Measurements from ENCODE around the gene PSMG4. TPM values are rescaled to one million over a fixed set of nuclear protein-coding genes. Genes with fewer than 3 reads are reported as not detected.

Gene PSMG4
- total RNA-seq, 1 experiment from 2014 or later = 27.0 TPM

- H3K9me3 ChIP-seq (ENCODE audit: control insufficient read depth, insufficient read depth, low read depth, low read length) = no peaks in the 10 kb centered on the region
- ChIA-PET POLR2A (no interaction called here), CTCF (interaction anchor here (0.6 kb wide), 1 partner anchor 223 kb away, joined by 9 read pairs; no protein-coding TSS in a partner anchor)
- no peak overlapping the region for H3K4me3 ChIP-seq (ENCODE audit: low read depth in 2 of 2, low read length in 2 of 2)
- H3K4me1 ChIP-seq (ENCODE audit: control insufficient read depth, insufficient read depth, low read length) = no peaks in the 10 kb centered on the region
- DNase-seq (ENCODE audit: low read depth, low spot score) (no peak), ATAC-seq (no peak)
- in situ Hi-C loops (cut with HindIII; ENCODE audit: low pct_unique_long_range_greater_than_20kb, low sequenced_read_pairs) (no loop called here), intact Hi-C loops (cut with micrococcal nuclease; ENCODE audit: unreplicated experiment) (no loop called here)
- BruUV-seq (replicated peaks) = no TSS peak
- H3K36me3 ChIP-seq (ENCODE audit: control insufficient read depth, insufficient read depth, low read length) = no peaks in the 10 kb centered on the region
- TF ChIP-seq TCF7L2 (IDR thresholded peaks at IDR 0.05; ENCODE audit: low read depth, low read length) = no peak
- no peak for TF ChIP-seq CTCF (IDR thresholded peaks at IDR 0.05)
- TF ChIP-seq SIN3A (IDR thresholded peaks at IDR 0.05; ENCODE audit: borderline replicate concordance, insufficient read depth, low read depth, low read length) = no peak
- TF ChIP-seq REST (IDR thresholded peaks at IDR 0.05; ENCODE audit: insufficient read depth in 1 of 2, low read depth in 2 of 2, low read length in 1 of 2) = no peak
- no peak for TF ChIP-seq POLR2AphosphoS5 (IDR thresholded peaks at IDR 0.05; ENCODE audit: low read depth, low read length)
- no peaks in the 10 kb centered on the region for H3K27me3 ChIP-seq (ENCODE audit: control insufficient read depth, insufficient read depth, low read length)
- H3K27ac ChIP-seq (ENCODE audit: low read length) = no peak overlapping the region
Measured at GRCh38 chr6:3281631-3282475, 23.1 kb downstream of the PSMG4 start.

- H3K4me3 ChIP-seq (ENCODE audit: low read depth in 2 of 2, low read length in 2 of 2) = no peak overlapping the region
Measured at GRCh38 chr6:3282476-3283236, 23.9 kb downstream of the PSMG4 start.

More at GRCh38 chr6:3282476-3283236, 23.9 kb downstream of the PSMG4 start:
- BruUV-seq (replicated peaks) = no TSS peak
- DNase-seq (ENCODE audit: low read depth, low spot score) (no peak), ATAC-seq (no peak)
- in situ Hi-C loops (cut with HindIII; ENCODE audit: low pct_unique_long_range_greater_than_20kb, low sequenced_read_pairs) = no loop called here
- CTCF ChIA-PET = interaction anchor here (0.6 kb wide), 1 partner anchor 222 kb away, joined by 9 read pairs; no protein-coding TSS in a partner anchor
- TF ChIP-seq SIN3A (IDR thresholded peaks at IDR 0.05; ENCODE audit: borderline replicate concordance, insufficient read depth, low read depth, low read length) = no peak
- no peak for TF ChIP-seq CTCF (IDR thresholded peaks at IDR 0.05)
- no peak for TF ChIP-seq REST (IDR thresholded peaks at IDR 0.05; ENCODE audit: insufficient read depth in 1 of 2, low read depth in 2 of 2, low read length in 1 of 2)
- no peak for TF ChIP-seq POLR2AphosphoS5 (IDR thresholded peaks at IDR 0.05; ENCODE audit: low read depth, low read length)
- no peak for TF ChIP-seq TCF7L2 (IDR thresholded peaks at IDR 0.05; ENCODE audit: low read depth, low read length)
- intact Hi-C loops (cut with micrococcal nuclease; ENCODE audit: unreplicated experiment) = no loop called here
- H3K4me1 ChIP-seq (ENCODE audit: control insufficient read depth, insufficient read depth, low read length) = no peaks in the 10 kb centered on the region
- no peaks in the 10 kb centered on the region for H3K36me3 ChIP-seq (ENCODE audit: control insufficient read depth, insufficient read depth, low read length)
- POLR2A ChIA-PET = no interaction called here
- H3K27ac ChIP-seq (ENCODE audit: low read length) = no peak overlapping the region
- H3K9me3 ChIP-seq (ENCODE audit: control insufficient read depth, insufficient read depth, low read depth, low read length) = no peaks in the 10 kb centered on the region
- no peaks in the 10 kb centered on the region for H3K27me3 ChIP-seq (ENCODE audit: control insufficient read depth, insufficient read depth, low read length)
